Stimulated activated naive CD4-positive, alpha-beta T cell treated with Interleukin-2 at 50 U/mL for 16 hours (primary cell): Measurements from ENCODE around the gene BIK.
"Not testable (repeated sequence)": the region's sequence is repeated elsewhere in the genome, so short reads cannot be mapped to it uniquely, and the experiment has no call there.

Experiments
- DNase-seq: peaks from one replicate; lab custom pipeline; 2025; lab: John Stamatoyannopoulos, UW

Gene BIK

DNA sequence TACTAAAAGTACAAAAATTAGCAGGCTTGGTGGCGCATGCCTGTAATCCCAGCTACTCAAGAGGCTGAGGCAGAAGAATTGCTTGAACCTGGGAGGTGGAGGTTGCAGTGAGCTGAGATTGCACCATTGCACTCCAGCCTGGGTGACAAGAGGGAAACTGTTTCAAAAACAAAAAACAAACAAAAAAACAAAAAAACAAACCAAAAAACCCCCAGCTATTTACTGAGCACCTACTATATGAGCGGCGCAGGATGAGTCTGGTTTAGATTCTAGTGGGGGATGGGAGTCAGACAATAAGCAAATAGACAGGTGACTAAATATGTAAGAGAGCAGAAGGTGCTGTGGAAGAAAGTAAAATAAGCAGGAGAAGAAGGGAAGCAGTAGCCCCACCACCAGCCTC, 5.6 kb upstream of the BIK start:
- not testable (repeated sequence) for DNase-seq

DNA sequence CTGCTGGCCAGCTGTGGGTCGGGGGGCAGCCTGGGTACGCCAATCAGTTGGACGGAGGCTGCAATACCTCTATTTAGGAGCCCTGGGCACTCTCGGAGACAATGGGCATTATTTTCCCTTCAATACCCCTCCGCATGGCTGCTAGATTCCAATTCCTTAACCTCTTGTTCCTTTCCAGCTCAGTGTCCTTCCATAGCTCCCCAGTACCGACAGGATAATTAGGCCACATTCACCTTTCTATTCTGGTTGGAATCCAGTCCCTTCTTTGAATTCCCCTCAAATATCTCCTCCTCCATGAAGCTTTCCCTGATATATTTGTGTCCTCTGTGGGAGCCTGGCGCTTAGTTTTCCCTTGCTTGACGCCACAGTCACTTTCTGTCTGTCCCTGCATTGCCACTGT, 4.2 kb upstream of the BIK start:
- DNase-seq: no peak

DNA sequence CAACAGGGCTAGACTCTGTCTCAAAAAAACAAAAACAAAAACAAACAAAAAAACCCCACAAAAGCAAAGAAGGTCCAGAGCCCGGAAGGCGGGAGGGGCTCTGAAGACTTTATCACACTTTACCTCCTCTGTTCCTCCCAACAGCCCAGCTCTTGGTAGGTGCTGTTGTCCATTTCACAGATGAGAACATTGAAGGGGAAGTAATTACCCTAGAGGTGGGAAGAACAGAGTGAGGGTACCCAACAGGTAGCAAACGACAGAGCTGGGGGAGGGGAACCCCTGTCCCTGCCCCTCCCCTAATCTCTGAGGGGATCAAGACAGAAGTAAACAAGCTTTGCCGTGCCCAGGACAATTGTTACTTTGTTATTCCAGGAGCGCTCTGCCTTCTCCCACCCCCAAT, 1.0 kb upstream of the BIK start:
- no peak for DNase-seq

DNA sequence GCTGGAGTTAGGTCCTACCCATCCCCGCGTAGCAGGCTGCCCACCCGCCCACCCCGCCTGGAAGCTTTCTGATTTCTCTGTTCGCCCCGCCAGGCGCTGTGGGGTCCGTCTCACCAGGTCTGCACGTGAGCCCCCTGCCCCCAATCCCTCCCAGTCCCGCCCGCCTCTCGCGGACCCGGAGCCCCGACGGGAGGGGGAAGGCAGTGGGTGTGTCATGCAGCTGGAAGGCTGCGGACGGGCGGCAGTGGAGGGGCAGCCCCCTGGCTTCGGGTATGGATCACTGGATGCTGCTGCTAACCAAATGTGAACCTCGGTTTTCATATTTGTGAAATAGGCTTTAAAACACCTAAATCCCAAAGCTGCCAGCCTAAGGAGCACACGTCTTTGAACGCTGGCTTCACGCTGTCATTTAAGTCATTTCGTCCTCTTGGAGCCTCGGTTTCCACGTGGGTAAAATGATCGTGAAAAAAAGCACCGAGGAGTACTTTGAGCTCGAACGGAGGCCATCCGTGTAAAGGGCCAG, 568 bp upstream of the BIK start:
- DNase-seq: peak; percentile 29

DNA sequence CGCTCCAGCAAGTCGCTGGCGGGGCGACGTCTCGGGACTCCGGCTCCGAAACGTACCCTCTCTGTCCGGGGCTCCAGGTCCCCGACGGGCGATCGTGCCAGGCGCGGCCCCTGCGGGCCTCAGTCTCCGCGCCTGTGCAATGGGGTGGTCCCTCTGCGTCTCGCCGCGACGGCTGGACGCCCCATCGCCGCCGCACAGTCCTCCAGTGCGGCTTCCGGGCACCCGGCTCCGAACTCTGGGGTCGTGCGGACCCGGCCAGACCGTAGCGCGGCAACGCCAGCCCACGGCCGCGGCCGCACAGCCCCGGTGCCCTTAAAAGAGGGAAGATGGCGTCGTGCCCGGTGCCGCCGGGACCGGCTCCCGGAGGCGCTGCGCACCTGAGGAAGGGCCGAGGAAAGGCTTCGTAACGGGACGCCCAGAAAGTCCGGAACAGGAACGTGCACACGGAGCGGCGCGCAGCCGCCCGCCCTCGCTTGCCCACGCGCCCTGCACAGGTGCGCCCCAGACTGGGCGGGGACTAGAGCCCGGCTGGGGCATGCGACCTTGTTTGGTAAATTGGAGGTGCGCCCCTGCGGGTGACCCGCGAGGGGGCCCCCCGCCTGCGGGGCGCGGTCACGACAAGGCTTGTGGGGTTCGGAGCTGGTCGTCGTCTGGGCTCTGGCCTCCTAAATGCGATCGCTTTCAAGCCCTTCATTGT, 525 bp downstream of the BIK start:
- peak; percentile 12 for DNase-seq

DNA sequence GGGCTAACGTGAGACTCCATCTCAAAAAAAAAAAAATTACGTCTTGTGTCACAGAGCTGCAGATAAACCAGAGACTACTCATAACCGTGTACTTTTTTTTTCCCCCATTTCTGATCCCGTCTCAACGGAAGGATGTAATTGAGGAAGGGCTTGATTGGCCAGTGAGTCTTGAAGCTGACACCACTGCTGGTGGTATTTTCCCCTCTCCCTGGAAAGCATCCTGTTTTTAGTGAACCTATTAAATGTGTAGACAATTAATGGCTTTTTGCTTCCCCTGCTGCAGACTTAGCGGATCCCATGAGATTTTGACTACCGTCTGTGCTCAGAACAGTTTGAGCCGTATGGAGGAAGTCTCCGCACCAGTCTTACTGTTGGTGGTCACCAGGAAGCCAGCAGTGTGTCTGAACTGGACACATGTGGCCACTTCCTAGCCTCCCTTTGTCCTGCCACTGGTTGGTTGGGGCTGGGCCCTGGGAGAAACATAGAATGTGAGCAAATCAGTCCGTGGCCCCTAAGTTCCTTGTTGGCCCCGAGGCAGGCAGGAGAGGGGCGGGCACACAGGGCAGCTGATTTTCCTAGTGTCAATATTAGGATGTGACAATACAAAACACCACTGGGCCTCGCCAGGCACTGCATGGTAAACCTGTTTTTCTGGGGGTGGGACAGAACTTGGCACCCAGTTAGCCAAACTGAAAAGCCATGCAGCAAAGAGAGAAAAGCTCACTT, 3.1 kb downstream of the BIK start:
- no peak for DNase-seq

DNA sequence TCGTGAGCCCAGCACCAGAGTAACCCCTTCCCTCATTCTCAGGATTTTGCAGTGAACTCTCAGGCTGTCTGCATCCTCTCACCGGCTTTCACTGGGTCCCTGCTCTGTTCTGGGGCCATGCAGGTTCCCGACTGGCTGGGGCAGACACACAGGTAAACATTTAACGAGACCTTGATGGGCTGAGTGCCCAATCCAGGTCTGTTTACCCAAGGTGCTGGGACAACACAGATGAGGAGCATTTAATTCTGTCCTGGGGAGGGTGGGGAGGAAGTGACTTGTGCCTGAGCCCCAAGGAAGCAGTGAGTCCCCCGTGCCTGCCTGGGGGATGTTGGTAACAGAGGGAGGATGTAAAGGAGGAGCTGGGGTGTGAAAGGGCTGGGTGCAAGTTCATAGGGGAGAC, 4.4 kb downstream of the BIK start:
- DNase-seq: no peak

GRCh38 chr22:43116932-43117331, 6.4 kb downstream of the BIK start:
- DNase-seq: no peak

DNA sequence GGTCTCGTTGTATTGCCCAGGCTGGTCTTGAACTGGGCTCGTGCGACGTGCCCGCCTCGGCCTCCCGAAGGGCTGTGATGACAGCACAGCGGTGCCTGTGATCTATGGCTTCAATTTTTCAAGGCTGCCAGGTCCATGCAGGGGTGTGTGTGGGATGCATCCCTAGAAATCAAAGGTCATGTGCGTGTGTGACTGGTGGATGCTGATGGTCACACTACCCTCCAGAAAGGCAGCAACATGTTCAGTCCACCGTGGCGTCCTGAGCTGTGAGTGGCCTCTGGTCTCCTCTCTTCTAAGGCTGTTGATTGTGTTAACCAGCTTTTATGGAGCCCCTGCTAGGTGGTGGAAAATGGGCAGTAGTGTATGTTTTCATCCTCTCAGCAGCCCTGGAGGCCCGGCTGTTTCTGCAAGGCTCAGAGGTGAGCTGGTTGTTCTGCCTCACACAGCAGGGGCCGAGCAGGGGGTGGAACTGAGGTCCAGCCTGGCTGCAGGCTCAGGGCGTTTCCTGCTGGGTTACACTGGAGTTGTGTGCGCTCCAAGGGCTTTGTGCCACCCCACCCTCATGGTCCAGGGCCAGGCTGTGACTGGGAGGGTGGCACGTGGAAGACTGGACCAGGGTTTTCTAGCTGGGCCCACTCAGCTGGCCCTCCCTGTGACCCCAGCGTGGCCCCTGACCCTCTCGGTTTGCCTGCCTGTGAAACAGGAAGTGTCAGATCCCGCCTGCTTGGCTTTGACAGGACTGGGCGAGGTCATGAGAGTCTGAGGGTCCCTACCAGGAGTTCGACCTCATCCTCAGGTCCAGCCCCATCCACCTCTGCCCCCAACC, 7.7 kb downstream of the BIK start:
- DNase-seq: no peak

DNA sequence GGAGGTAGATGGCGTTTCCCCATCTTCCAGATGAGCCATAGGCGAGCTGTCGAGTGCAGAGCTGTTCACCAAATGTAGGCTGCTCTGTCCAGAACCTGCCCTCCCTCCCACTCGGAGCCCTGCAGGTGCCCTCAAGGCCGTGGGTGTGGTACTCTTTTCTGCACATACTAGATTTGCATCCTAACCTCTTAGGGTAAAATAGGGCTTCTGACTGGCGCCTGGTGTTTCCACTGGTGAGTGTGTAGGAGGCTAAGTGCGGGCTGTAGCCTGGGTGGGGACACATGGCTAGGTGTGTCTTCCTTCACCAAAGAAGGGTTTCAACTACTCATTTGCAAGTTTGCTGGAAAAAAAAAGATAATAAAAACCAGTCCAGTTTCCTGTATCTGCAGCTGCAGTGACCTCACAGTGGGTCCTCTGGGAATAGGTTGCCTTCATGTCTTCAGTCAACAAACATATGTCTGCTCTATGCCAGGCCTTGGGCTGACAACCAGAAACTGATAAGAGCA, 8.5 kb downstream of the BIK start:
- DNase-seq: no peak

GRCh38 chr22:43126501-43127165, 16.1 kb downstream of the BIK start:
- no peak for DNase-seq

- no peak for DNase-seq
Observed at GRCh38 chr22:43127166-43127908, 16.8 kb downstream of the BIK start.

DNA sequence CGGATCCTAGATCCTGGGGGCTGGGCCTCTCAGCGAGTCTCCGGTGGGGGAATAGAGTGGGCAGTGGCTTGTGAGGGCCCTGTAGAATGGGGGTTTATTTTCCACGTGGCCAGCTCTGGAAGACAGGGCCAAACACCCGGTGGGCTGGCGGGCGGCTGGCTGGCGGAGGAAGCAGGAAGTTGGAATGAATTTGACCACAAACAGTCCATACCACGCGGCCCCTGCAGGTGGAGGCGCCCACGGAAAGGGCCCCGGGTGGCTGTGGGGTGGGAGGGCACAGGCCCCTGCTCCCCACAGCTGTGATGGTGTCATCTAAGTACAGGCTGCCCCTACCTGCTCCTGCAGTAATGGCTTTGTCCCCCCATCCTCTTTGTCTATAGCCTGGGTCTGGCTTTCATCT, 17.6 kb downstream of the BIK start:
- DNase-seq: no peak

- DNase-seq: no peak
Observed at GRCh38 chr22:43128928-43129424, 18.4 kb downstream of the BIK start.

GRCh38 chr22:43129426-43130425, 19.2 kb downstream of the BIK start:
- no peak for DNase-seq

- DNase-seq: no peak
Observed at GRCh38 chr22:43131773-43132501, 21.4 kb downstream of the BIK start.

- no peak for DNase-seq
Observed at GRCh38 chr22:43133401-43133800, 22.9 kb downstream of the BIK start.

GRCh38 chr22:43134553-43134952, 24.0 kb downstream of the BIK start:
- no peak for DNase-seq

DNA sequence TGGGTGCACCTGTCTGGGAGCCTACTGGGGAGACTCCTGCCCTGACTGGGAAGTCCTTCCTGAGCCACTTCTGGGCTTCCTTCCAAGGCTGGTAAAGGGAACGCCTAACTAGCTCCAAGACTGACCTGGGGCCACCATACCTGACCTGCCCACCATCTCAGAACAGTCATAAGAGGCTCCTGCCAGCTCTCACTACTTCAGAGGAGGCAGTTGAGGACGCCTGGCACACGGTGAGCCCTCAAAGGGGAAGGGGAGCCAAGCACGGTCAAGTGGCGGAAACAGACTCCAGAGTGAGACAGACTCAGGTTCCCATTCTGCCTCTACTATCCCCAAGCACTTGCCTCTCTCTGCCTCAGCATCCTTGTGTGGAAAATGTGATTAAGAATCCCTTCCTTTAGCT, 25.0 kb downstream of the BIK start:
- DNase-seq: no peak
